ENCODE measurements around the gene MAD1L1. TPM values are rescaled to one million over a fixed set of nuclear protein-coding genes. Genes with fewer than 3 reads are reported as not detected.

Gene MAD1L1
- total RNA-seq, 1 experiment from 2014 or later: 46.7 TPM

GRCh38 chr7:2169923-2170575, 62.7 kb downstream of the MAD1L1 start:
- no TSS peak for BruUV-seq (replicated peaks)
- H3K36me3 ChIP-seq (ENCODE audit: insufficient read depth, low read length, poor library complexity, severe bottlenecking): no peaks in the 10 kb centered on the region
- no peak for TF ChIP-seq EZH2 (IDR thresholded peaks at IDR 0.05; ENCODE audit: borderline replicate concordance, low read depth, low read length, poor library complexity, severe bottlenecking)
- no peak for TF ChIP-seq CTCF (conservative IDR thresholded peaks at IDR 0.05; ENCODE audit: low read depth, low read length)
- no peaks in the 10 kb centered on the region for H3K27me3 ChIP-seq (replicated peaks; ENCODE audit: insufficient read depth, low read depth, low read length, poor library complexity)
- POLR2A ChIA-PET (ENCODE audit: low non-redundant PET): no interaction called here
- H3K9me3 ChIP-seq (ENCODE audit: low read depth, low read length, poor library complexity, severe bottlenecking): no peaks in the 10 kb centered on the region
- intact Hi-C loops (cut with micrococcal nuclease; ENCODE audit: unreplicated experiment): no loop called here
- CTCF ChIA-PET: no interaction called here
- H3K27ac ChIP-seq (ENCODE audit: low read depth, low read length, poor library complexity, severe bottlenecking): no peak overlapping the region
- H3K4me1 ChIP-seq (ENCODE audit: insufficient read depth, low read length, poor library complexity, severe bottlenecking): peaks cover 27% of the 10 kb centered on the region
- DNase-seq (ENCODE audit: low spot score): no peak
- no peak overlapping the region for H3K4me3 ChIP-seq (ENCODE audit: low read depth, low read length, poor library complexity, severe bottlenecking)

GRCh38 chr7:2168615-2169311, 64.0 kb downstream of the MAD1L1 start:
- CTCF ChIA-PET: no interaction called here
- Histone ChIP-seq H3K4me3 (ENCODE audit: low read depth, low read length, poor library complexity, severe bottlenecking) (no peak overlapping the region), H3K36me3 (ENCODE audit: insufficient read depth, low read length, poor library complexity, severe bottlenecking) (no peaks in the 10 kb centered on the region), H3K27me3 (replicated peaks; ENCODE audit: insufficient read depth, low read depth, low read length, poor library complexity) (no peaks in the 10 kb centered on the region), H3K4me1 (ENCODE audit: insufficient read depth, low read length, poor library complexity, severe bottlenecking) (peaks cover 16% of the 10 kb centered on the region), H3K27ac (ENCODE audit: low read depth, low read length, poor library complexity, severe bottlenecking) (peak overlapping the region; percentile 54), H3K9me3 (ENCODE audit: low read depth, low read length, poor library complexity, severe bottlenecking) (no peaks in the 10 kb centered on the region)
- TF ChIP-seq CTCF (conservative IDR thresholded peaks at IDR 0.05; ENCODE audit: low read depth, low read length) (no peak), EZH2 (IDR thresholded peaks at IDR 0.05; ENCODE audit: borderline replicate concordance, low read depth, low read length, poor library complexity, severe bottlenecking) (no peak)
- DNase-seq (ENCODE audit: low spot score): no peak
- POLR2A ChIA-PET (ENCODE audit: low non-redundant PET): no interaction called here
- BruUV-seq (replicated peaks): no TSS peak
- intact Hi-C loops (cut with micrococcal nuclease; ENCODE audit: unreplicated experiment): no loop called here

- POLR2A ChIA-PET (ENCODE audit: low non-redundant PET): no interaction called here
- Histone ChIP-seq H3K27me3 (replicated peaks; ENCODE audit: insufficient read depth, low read depth, low read length, poor library complexity) (no peaks in the 10 kb centered on the region), H3K4me3 (ENCODE audit: low read depth, low read length, poor library complexity, severe bottlenecking) (no peak overlapping the region), H3K4me1 (ENCODE audit: insufficient read depth, low read length, poor library complexity, severe bottlenecking) (peaks cover 8% of the 10 kb centered on the region), H3K9me3 (ENCODE audit: low read depth, low read length, poor library complexity, severe bottlenecking) (no peaks in the 10 kb centered on the region), H3K36me3 (ENCODE audit: insufficient read depth, low read length, poor library complexity, severe bottlenecking) (no peaks in the 10 kb centered on the region), H3K27ac (ENCODE audit: low read depth, low read length, poor library complexity, severe bottlenecking) (no peak overlapping the region)
- CTCF ChIA-PET: no interaction called here
- no TSS peak for BruUV-seq (replicated peaks)
- intact Hi-C loops (cut with micrococcal nuclease; ENCODE audit: unreplicated experiment): no loop called here
- no peak for DNase-seq (ENCODE audit: low spot score)
- TF ChIP-seq CTCF (conservative IDR thresholded peaks at IDR 0.05; ENCODE audit: low read depth, low read length) (no peak), EZH2 (IDR thresholded peaks at IDR 0.05; ENCODE audit: borderline replicate concordance, low read depth, low read length, poor library complexity, severe bottlenecking) (no peak)
These were observed 66.0 kb downstream of the MAD1L1 start for GRCh38 chr7:2166625-2167280.
